Stomach (tissue), 9 donors: Measurements from ENCODE around the gene NKTR. TPM values are rescaled to one million over a fixed set of nuclear protein-coding genes. Genes with fewer than 3 reads are reported as not detected.

ENCODE experiments used
- DNase-seq, 2 donors: peaks; one replicate each; pipeline versions ENCODE4 v3.0.0 to v3.0.0-alpha.2; 2013 to 2019
- H3K27ac ChIP-seq, 5 donors: fragments of 200-600 bp in 4 of 5; sonication (generic) in 4 of 5; one replicate each; pipeline ENCODE4 v1.5.1; 2013 to 2019; ENCODE audit warnings: mild to moderate bottlenecking in 1 of 5, moderate library complexity in 1 of 5
- H3K27me3 ChIP-seq, 3 donors: fragments of 200-600 bp; sonication (generic); one replicate each; pipeline ENCODE4 v1.5.1; 2017 to 2019; ENCODE audit warnings: mixed run types in 1 of 3
- H3K36me3 ChIP-seq, 4 donors: fragments of 200-600 bp; sonication (generic); 1 replicate in 3 of 4; 2 replicates in 1 of 4; pipeline ENCODE4 v1.5.1; 2016 to 2019
- H3K4me1 ChIP-seq, 4 donors: fragments of 200-600 bp; sonication (generic); one replicate each; pipeline ENCODE4 v1.5.1; 2016 to 2019
- H3K4me3 ChIP-seq, 4 donors: fragments of 200-600 bp; sonication (generic) in 3 of 4; one replicate each; pipeline ENCODE4 v1.5.1; 2016 to 2019; ENCODE audit warnings: mild to moderate bottlenecking in 1 of 4
- H3K9me3 ChIP-seq, 4 donors: fragments of 200-600 bp; sonication (generic); one replicate each; pipeline ENCODE4 v1.5.1; 2016 to 2019
- EP300 ChIP-seq: sonication (generic); formaldehyde crosslinking; IDR thresholded peaks from one replicate; pipeline ENCODE4 v1.6.1; 2017; ENCODE audit warnings: antibody characterized with exemption
- POLR2A ChIP-seq, 4 donors: fragments of 450-650 bp; IDR thresholded peaks; one replicate each; pipeline ENCODE4 v1.6.1; 2016; ENCODE audit warnings: antibody characterized with exemption in 4 of 4, control low read depth in 2 of 4, mild to moderate bottlenecking in 1 of 4, moderate library complexity in 1 of 4
- POLR2AphosphoS5 ChIP-seq, 3 donors: sonication (generic); formaldehyde crosslinking; IDR thresholded peaks; one replicate each; pipeline ENCODE4 v1.6.1; 2016; ENCODE audit warnings: antibody characterized with exemption in 3 of 3
- WGBS, 5 donors: extraction: QIAGEN DNeasy Blood & Tissue Kit in 3 of 5; methylation state at CpG; one replicate each; pipeline versions ENCODE4 v1.1.5 to v1.1.7; 2013 to 2018; 5-methylcytosine and 5-hydroxymethylcytosine counted together
- intact Hi-C: fragments of 100-400 bp; cut with DNase I; formaldehyde crosslinking; loops from one replicate; pipeline ENCODE4 v1.15.1; 2023; ENCODE audit warnings: low total_unique reads
- polyA plus RNA-seq, 3 donors: library from polyadenylated mRNA; stranded (reverse); fragments of 200-250 nt; gene quantifications; one replicate each; pipeline ENCODE4 v1.2.3, GENCODE V29; 2013
- total RNA-seq, 5 donors: library from RNA; depleted of rRNA; stranded (reverse); fragments of >200 nt; gene quantifications; one replicate each; pipeline versions ENCODE4 v1.1.0 to v1.2.3, GENCODE V29; 2014 to 2016
- TF ChIP-seq, protein P1 (sequence below), 7 experiments: fragments of 450-650 bp in 4 of 7; fragments of 200-600 bp in 3 of 7; sonication (generic) in 3 of 7; IDR thresholded peaks; one replicate each; pipeline ENCODE4 v1.5.1; 2016 to 2019; ENCODE audit warnings: antibody characterized with exemption in 7 of 7, control low read depth in 2 of 7, mild to moderate bottlenecking in 1 of 7
- donor health status: healthy with polysubstance abuse.
- donor health status: Bipolar disorder and iron deficiency.
- donor health status: healthy.

The NKTR gene
- total and polyA plus RNA-seq, 8 donors: 3.8 to 488 (median 106) TPM

DNA sequence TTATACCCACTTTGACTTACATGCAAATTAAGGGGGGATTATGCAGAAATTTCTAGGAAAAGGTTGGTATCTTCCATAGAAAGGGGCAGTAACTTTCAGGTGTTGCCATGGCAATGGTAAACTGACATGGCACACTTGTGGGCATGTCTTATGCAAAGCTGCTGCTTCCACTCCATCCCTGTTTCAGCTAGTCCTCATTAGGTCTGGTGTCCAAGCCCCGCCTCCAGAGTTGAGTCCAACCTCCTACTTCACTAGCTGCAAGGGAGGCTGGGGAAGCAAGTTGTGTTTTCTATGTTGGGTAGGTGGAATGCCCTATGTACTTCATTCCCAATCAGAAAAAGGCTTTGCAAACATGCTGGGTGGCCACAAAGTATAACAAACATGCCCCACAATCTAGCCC, 70.2 kb downstream of the NKTR start:
- 80 to 95% (median 89%) methylated on average over 1 of the region's 1 CpG for WGBS, 5 donors

DNA sequence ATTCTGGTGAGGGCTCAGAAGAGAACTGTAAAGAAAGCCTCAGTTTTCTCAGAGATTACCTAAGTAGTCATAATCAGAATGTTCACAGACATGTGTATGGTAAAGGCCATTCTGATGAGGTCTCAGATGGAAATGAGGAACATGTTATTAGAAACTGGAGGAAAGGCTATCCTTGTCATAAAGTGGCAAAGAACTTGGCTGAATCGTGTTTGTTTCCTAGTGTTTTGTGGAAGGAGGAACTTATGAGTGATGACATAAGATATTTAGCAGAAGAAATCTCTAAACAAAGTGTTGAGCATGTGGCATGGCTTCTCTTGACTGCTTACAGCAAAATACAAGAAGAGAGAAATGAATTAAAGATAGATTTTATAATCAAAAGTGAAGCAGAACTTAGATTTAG, 72.0 kb downstream of the NKTR start:
- WGBS, 5 donors: 44 to 69% (median 61%) methylated on average over 1 of the region's 1 CpG
- DNase-seq: no peak

More for the DNA sequence above, 70.2 kb downstream of the NKTR start:
- intact Hi-C loops: no loop called here
- Histone ChIP-seq H3K4me1 (peaks cover 7 to 32% (median 20%) of the 10 kb centered on the region in 4 donors), H3K27ac (no peak overlapping the region), H3K9me3 (no peaks in the 10 kb centered on the region), H3K27me3 (no peaks in the 10 kb centered on the region), H3K36me3 (no peaks in the 10 kb centered on the region), H3K4me3 (no peak overlapping the region)
- DNase-seq: peak in 1 of 2 donors; percentile 3
- no peak for TF ChIP-seq EP300
- TF ChIP-seq, protein P1, sequence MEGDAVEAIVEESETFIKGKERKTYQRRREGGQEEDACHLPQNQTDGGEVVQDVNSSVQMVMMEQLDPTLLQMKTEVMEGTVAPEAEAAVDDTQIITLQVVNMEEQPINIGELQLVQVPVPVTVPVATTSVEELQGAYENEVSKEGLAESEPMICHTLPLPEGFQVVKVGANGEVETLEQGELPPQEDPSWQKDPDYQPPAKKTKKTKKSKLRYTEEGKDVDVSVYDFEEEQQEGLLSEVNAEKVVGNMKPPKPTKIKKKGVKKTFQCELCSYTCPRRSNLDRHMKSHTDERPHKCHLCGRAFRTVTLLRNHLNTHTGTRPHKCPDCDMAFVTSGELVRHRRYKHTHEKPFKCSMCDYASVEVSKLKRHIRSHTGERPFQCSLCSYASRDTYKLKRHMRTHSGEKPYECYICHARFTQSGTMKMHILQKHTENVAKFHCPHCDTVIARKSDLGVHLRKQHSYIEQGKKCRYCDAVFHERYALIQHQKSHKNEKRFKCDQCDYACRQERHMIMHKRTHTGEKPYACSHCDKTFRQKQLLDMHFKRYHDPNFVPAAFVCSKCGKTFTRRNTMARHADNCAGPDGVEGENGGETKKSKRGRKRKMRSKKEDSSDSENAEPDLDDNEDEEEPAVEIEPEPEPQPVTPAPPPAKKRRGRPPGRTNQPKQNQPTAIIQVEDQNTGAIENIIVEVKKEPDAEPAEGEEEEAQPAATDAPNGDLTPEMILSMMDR (IDR thresholded peaks at IDR 0.05): no peak
- TF ChIP-seq POLR2AphosphoS5 (IDR thresholded peaks at IDR 0.05): no peak
- no peak for TF ChIP-seq POLR2A (IDR thresholded peaks at IDR 0.05)

DNA sequence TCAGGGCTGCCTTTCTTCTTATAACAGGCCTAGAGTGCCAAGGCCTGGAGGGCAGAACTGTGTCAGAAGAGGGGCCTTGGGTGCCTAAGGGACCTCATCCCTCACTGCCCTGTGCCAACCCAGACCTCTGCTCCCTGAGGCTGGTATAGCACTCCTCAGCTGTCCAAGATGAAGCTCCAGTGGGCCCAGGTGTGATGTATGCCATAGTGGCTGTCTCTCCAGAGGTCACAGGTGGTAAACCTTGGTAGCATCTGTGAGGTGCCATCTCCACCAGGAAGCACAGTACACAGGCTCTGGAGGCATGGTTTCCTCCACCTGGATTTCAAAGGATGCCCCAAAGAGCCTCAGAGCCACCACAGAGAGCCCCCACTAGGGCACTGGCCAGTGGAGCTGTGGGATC, 72.6 kb downstream of the NKTR start:
- no peak for DNase-seq
- H3K4me3 ChIP-seq: no peak overlapping the region
- intact Hi-C loops: no loop called here
- H3K27me3 ChIP-seq: no peaks in the 10 kb centered on the region
- TF ChIP-seq POLR2AphosphoS5 (IDR thresholded peaks at IDR 0.05) (no peak), EP300 (no peak), POLR2A (IDR thresholded peaks at IDR 0.05) (no peak)
- TF ChIP-seq, protein P1 (IDR thresholded peaks at IDR 0.05): no peak
- H3K36me3 ChIP-seq: no peaks in the 10 kb centered on the region
- no peaks in the 10 kb centered on the region for H3K9me3 ChIP-seq
- no peak overlapping the region for H3K27ac ChIP-seq
- peaks cover 0 to 9% (median 2%) of the 10 kb centered on the region in 4 donors for H3K4me1 ChIP-seq

More for the DNA sequence above, 72.0 kb downstream of the NKTR start:
- Histone ChIP-seq H3K4me3 (no peak overlapping the region), H3K36me3 (no peaks in the 10 kb centered on the region), H3K27me3 (no peaks in the 10 kb centered on the region), H3K9me3 (no peaks in the 10 kb centered on the region), H3K27ac (no peak overlapping the region), H3K4me1 (peaks cover 0 to 15% (median 7%) of the 10 kb centered on the region in 4 donors)
- TF ChIP-seq, protein P1 (IDR thresholded peaks at IDR 0.05): no peak
- TF ChIP-seq POLR2AphosphoS5 (IDR thresholded peaks at IDR 0.05) (no peak), POLR2A (IDR thresholded peaks at IDR 0.05) (no peak), EP300 (no peak)
- intact Hi-C loops: no loop called here

DNA sequence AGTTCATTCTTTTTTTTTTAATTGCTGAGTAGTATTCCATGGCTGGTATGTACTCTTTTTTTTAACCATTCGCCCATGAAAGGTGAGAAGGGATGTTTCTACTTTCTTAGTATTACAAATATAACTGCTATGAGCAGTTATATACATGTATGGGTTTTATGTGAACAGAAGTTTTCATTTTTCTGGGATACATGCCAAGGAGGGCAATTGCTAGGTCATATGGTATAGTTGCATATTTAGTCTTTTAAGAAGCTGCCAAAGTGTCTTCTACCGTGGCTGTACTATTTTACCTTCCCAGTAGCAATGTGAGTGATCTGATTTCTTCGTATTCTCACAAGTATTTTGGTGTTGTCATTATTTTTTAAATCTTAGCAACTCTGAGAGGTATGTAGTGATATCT, 73.7 kb downstream of the NKTR start:
- 41 to 62% (median 60%) methylated on average over 3 of the region's 3 CpGs for WGBS, 5 donors
- H3K27ac ChIP-seq: no peak overlapping the region
- peaks cover 0 to 2% (median 0%) of the 10 kb centered on the region in 4 donors for H3K4me1 ChIP-seq
- TF ChIP-seq POLR2A (IDR thresholded peaks at IDR 0.05): no peak
- no peak for TF ChIP-seq POLR2AphosphoS5 (IDR thresholded peaks at IDR 0.05)
- TF ChIP-seq, protein P1 (IDR thresholded peaks at IDR 0.05): no peak
- TF ChIP-seq EP300: no peak
- H3K9me3 ChIP-seq: no peaks in the 10 kb centered on the region
- H3K4me3 ChIP-seq: no peak overlapping the region
- intact Hi-C loops: no loop called here
- H3K36me3 ChIP-seq: no peaks in the 10 kb centered on the region
- no peaks in the 10 kb centered on the region for H3K27me3 ChIP-seq
- DNase-seq: no peak
